WTC11 (cell line): Measurements from ENCODE around the gene APCDD1.

Experiments used
- ATF2 ChIP-seq: sonication (generic); formaldehyde crosslinking; IDR thresholded peaks from 2 replicates; pipeline ENCODE4 v1.8.1; 2022; ENCODE audit warnings: low read depth, missing genetic modification reagents, borderline replicate concordance
- ATF3 ChIP-seq: sonication (generic); formaldehyde crosslinking; conservative IDR thresholded peaks from 2 replicates; pipeline ENCODE4 v1.8.1; 2022; ENCODE audit warnings: mild to moderate bottlenecking, missing genetic modification reagents
- CTCF ChIP-seq: fragments of 200-600 bp; IDR thresholded peaks from 2 replicates; pipeline ENCODE4 v1.8.0; 2022; ENCODE audit warnings: antibody characterized with exemption
- FOXK1 ChIP-seq: sonication (generic); formaldehyde crosslinking; IDR thresholded peaks from 2 replicates; pipeline ENCODE4 v1.8.0; 2022; ENCODE audit warnings: mild to moderate bottlenecking, moderate library complexity, missing genetic modification reagents
- IRF2 ChIP-seq: sonication (generic); formaldehyde crosslinking; IDR thresholded peaks from 2 replicates; pipeline ENCODE4 v1.8.0; 2022; ENCODE audit warnings: low read depth, missing genetic modification reagents, borderline replicate concordance
- NR1H2 ChIP-seq: sonication (generic); formaldehyde crosslinking; IDR thresholded peaks from 2 replicates; pipeline ENCODE4 v1.9.0; 2021; ENCODE audit warnings: mild to moderate bottlenecking, moderate library complexity, missing genetic modification reagents
- ZNF263 ChIP-seq: sonication (generic); formaldehyde crosslinking; IDR thresholded peaks from 2 replicates; pipeline ENCODE4 v1.8.1; 2022; ENCODE audit warnings: low read depth, mild to moderate bottlenecking, moderate library complexity, missing genetic modification reagents
- TF ChIP-seq, protein P1 (sequence below): sonication (generic); formaldehyde crosslinking; IDR thresholded peaks from 2 replicates; pipeline ENCODE4 v1.8.1; 2022; ENCODE audit warnings: mild to moderate bottlenecking, missing genetic modification reagents, moderate library complexity, borderline replicate concordance

- no peak for TF ChIP-seq CTCF
- no peak for TF ChIP-seq NR1H2 (CRISPR knock-in tag)
- TF ChIP-seq, protein P1, sequence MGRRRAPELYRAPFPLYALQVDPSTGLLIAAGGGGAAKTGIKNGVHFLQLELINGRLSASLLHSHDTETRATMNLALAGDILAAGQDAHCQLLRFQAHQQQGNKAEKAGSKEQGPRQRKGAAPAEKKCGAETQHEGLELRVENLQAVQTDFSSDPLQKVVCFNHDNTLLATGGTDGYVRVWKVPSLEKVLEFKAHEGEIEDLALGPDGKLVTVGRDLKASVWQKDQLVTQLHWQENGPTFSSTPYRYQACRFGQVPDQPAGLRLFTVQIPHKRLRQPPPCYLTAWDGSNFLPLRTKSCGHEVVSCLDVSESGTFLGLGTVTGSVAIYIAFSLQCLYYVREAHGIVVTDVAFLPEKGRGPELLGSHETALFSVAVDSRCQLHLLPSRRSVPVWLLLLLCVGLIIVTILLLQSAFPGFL (CRISPR knock-in tag) = no peak
- no peak for TF ChIP-seq IRF2 (CRISPR knock-in tag)
- no peak for TF ChIP-seq ZNF263 (CRISPR knock-in tag)
- no peak for TF ChIP-seq ATF3 (CRISPR knock-in tag)
- TF ChIP-seq ATF2 (CRISPR knock-in tag) = no peak
- TF ChIP-seq FOXK1 (CRISPR knock-in tag) = no peak
Observed at GRCh38 chr18:10514601-10515000, 60.2 kb downstream of the APCDD1 start.
